SK-N-MC (cell line): Measurements from ENCODE around the gene BID.

Experiments
- EZH2 ChIP-seq: fragments of 200-600 bp; sonication (generic); IDR thresholded peaks from one replicate; pipeline ENCODE4 v1.6.1; 2017; ENCODE audit warnings: antibody characterized with exemption
- POLR2AphosphoS5 ChIP-seq: IDR thresholded peaks from 2 replicates; pipeline ENCODE4 v1.6.1; 2012; ENCODE audit warnings: mild to moderate bottlenecking, low read depth, low read length, borderline replicate concordance

- TF ChIP-seq POLR2AphosphoS5 (no peak), EZH2 (no peak)
These were observed 40.6 kb upstream of the BID start for GRCh38 chr22:17814830-17815229.
